Fibroblast of lung (primary cell): Measurements from ENCODE around the gene PABPN1. TPM values are rescaled to one million over a fixed set of nuclear protein-coding genes. Genes with fewer than 3 reads are reported as not detected.
A peak's percentile ranks its signal among the peaks of the same experiment; 100 is the strongest.

Experiments
- DNase-seq, 2 donors: peaks; one replicate each; pipeline versions ENCODE4 v3.0.0 to v3.0.0-alpha.2; 2010; ENCODE audit warnings: low read depth in 2 of 2
- H2AFZ ChIP-seq: 2 replicates; pipeline ENCODE4 v1.5.1; 2012; ENCODE audit warnings: low read length, control low read depth, inconsistent platforms
- H3K27ac ChIP-seq: 2 replicates; pipeline ENCODE4 v1.5.1; 2011; ENCODE audit warnings: low read length, control low read depth; ENCODE audit not compliant: insufficient read depth
- H3K27me3 ChIP-seq: 2 replicates; pipeline ENCODE4 v1.5.1; 2011; ENCODE audit warnings: mild to moderate bottlenecking, low read length; ENCODE audit not compliant: control insufficient read depth, insufficient read depth
- H3K36me3 ChIP-seq: 2 replicates; pipeline ENCODE4 v1.5.1; 2011; ENCODE audit warnings: low read length; ENCODE audit not compliant: control insufficient read depth, insufficient read depth
- H3K4me1 ChIP-seq: 2 replicates; pipeline ENCODE4 v1.5.1; 2011; ENCODE audit warnings: low read length; ENCODE audit not compliant: control insufficient read depth, insufficient read depth; ENCODE audit errors: extremely low read depth
- H3K4me2 ChIP-seq: 2 replicates; pipeline ENCODE4 v1.5.1; 2011; ENCODE audit warnings: low read length, control low read depth; ENCODE audit not compliant: insufficient read depth; ENCODE audit errors: extremely low read depth
- H3K4me3 ChIP-seq, 4 experiments: fragments of 200-600 bp in 1 of 4; sonication (generic) in 1 of 4; replicated peaks in 1 of 4; 2 replicates each; pipeline ENCODE4 v1.5.1; 2011 to 2016; ENCODE audit warnings: low read length in 4 of 4, low read depth in 3 of 4, mild to moderate bottlenecking in 3 of 4, control low read depth in 2 of 4, inconsistent platforms in 1 of 4, mixed read lengths in 1 of 4; ENCODE audit not compliant: insufficient read depth in 1 of 4; ENCODE audit errors: control extremely low read depth in 1 of 4
- H3K79me2 ChIP-seq: 2 replicates; pipeline ENCODE4 v1.5.1; 2012; ENCODE audit warnings: mild to moderate bottlenecking, low read length, inconsistent platforms; ENCODE audit not compliant: control insufficient read depth, insufficient read depth
- H3K9ac ChIP-seq: 2 replicates; pipeline ENCODE4 v1.5.1; 2011; ENCODE audit warnings: mild to moderate bottlenecking, low read length, control low read depth; ENCODE audit not compliant: insufficient read depth
- H3K9me3 ChIP-seq: 2 replicates; pipeline ENCODE4 v1.5.1; 2012; ENCODE audit warnings: low read depth, low read length; ENCODE audit not compliant: control insufficient read depth, insufficient read depth
- H4K20me1 ChIP-seq: 2 replicates; pipeline ENCODE4 v1.5.1; 2011; ENCODE audit warnings: low read length; ENCODE audit not compliant: control insufficient read depth, insufficient read depth; ENCODE audit errors: extremely low read depth
- EZH2 ChIP-seq: IDR thresholded peaks from 2 replicates; pipeline ENCODE4 v1.5.1; 2012; ENCODE audit warnings: low read length, control low read depth, mild to moderate bottlenecking; ENCODE audit errors: missing control alignments
- polyA plus RNA-seq, 2 donors: library from polyadenylated mRNA; depleted of rRNA in 1 of 2; stranded (reverse) in 1 of 2; unstranded in 1 of 2; fragments of >200 nt; gene quantifications; 2 replicates each; pipeline ENCODE4 v1.2.1, GENCODE V29; 2011 to 2012; ENCODE audit warnings: missing spikeins in 1 of 2
- total RNA-seq: library from RNA; depleted of rRNA; stranded (reverse); fragments of >200 nt; gene quantifications from 2 replicates; pipeline ENCODE4 v1.2.1, GENCODE V29; 2014
- TF ChIP-seq, protein P1 (sequence below), 2 donors: IDR thresholded peaks in 1 of 2; conservative IDR thresholded peaks in 1 of 2; 1 replicate in 1 of 2; 2 replicates in 1 of 2; pipeline ENCODE4 v1.5.1; 2011 to 2012; ENCODE audit warnings: low read length in 2 of 2, control low read depth in 1 of 2, inconsistent platforms in 1 of 2, low read depth in 1 of 2, mild to moderate bottlenecking in 1 of 2

The PABPN1 gene
- total and polyA plus RNA-seq, 2 donors (not counting 1 experiment from before 2014, with no cell fraction given): 73.2 to 152 TPM

DNA sequence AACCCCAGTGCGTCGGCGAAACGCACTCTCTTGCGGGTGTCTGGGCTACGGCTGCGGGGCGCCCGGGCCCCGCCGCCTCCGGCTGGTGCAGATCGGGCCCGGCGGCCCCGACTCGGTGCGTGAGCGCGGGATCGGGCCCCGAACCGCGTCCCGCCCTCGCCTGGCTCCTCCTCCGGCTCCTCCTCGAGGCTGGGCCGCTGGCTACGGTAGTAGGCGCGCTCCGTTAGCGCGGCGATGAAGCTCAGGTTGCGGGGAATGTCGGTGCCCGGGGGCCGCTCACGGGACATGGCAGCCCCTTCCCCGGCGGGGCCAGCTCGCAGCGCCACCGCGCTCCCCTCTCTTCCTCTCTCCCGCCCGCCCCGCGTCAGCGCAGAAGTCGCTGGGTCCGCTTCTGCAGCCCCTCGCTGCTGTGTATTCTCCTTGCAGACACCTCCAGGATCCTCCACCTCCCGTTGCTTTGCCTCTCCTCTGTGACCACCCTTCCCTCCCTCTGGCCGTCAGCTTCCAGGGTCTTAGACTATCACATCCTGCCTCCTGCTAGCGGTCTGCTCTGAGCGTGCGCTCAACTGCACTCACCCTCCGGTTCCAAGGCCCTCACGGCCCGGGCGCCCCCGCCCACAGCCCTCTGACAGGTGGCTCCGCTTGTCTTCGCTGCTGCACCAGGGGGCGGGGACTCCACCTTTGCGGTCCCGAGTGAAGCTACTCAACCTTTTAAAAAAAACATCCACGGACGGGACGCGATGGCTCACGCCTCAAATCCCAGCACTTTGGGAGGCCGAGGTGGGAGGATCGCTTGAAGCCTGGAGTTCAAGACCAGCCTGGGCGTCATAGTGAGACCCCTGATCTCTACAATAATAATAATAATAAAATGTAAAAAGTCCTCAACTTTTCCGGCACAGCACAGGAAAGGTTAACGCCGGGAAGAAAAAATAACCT is 18.7 kb upstream of the PABPN1 start, which contains the start of gene PPP1R3E:
Gene PPP1R3E, minus strand, starts transcription at position 570 of the 936 bp plus-strand sequence. Its CDS starts 283 bp downstream, at position 287.
- Histone ChIP-seq H3K4me1 (peaks cover 13% of the 10 kb centered on the region), H3K9ac (peak within 1 kb of the TSS; percentile 84), H3K36me3 (no peaks in the 10 kb centered on the region), H3K4me3 (peak within 1 kb of the TSS; percentile 64 to 72 (median 68)), H3K27me3 (no peaks in the 10 kb centered on the region), H4K20me1 (no peaks in the 10 kb centered on the region), H3K79me2 (peaks cover 10% of the 10 kb centered on the region), H3K4me2 (peak within 1 kb of the TSS; percentile 93), H2AFZ (peak within 1 kb of the TSS; percentile 91), H3K27ac (peak within 1 kb of the TSS; percentile 85), H3K9me3 (no peaks in the 10 kb centered on the region)
- TF ChIP-seq, protein P1, sequence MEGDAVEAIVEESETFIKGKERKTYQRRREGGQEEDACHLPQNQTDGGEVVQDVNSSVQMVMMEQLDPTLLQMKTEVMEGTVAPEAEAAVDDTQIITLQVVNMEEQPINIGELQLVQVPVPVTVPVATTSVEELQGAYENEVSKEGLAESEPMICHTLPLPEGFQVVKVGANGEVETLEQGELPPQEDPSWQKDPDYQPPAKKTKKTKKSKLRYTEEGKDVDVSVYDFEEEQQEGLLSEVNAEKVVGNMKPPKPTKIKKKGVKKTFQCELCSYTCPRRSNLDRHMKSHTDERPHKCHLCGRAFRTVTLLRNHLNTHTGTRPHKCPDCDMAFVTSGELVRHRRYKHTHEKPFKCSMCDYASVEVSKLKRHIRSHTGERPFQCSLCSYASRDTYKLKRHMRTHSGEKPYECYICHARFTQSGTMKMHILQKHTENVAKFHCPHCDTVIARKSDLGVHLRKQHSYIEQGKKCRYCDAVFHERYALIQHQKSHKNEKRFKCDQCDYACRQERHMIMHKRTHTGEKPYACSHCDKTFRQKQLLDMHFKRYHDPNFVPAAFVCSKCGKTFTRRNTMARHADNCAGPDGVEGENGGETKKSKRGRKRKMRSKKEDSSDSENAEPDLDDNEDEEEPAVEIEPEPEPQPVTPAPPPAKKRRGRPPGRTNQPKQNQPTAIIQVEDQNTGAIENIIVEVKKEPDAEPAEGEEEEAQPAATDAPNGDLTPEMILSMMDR (conservative IDR thresholded peaks at IDR 0.05 in 1 of 2, IDR thresholded peaks at IDR 0.05 in 1 of 2; ENCODE audit: low read depth in 1 of 2, low read length in 2 of 2): no peak
- no peak for TF ChIP-seq EZH2
- peak; percentile 46 to 52 for DNase-seq

GRCh38 chr14:23306412-23307145 is 14.7 kb upstream of the PABPN1 start, which contains the start of gene BCL2L2:
Gene BCL2L2 (plus strand): TSS chr14:23306833. CDS start chr14:23307768, 935 bp downstream.
- Histone ChIP-seq H4K20me1 (no peaks in the 10 kb centered on the region), H3K9me3 (no peaks in the 10 kb centered on the region), H3K9ac (peak within 1 kb of the TSS; percentile 68), H3K4me1 (peaks cover 10% of the 10 kb centered on the region), H3K27ac (peak within 1 kb of the TSS; percentile 74), H3K79me2 (peaks cover 42% of the 10 kb centered on the region), H3K4me2 (peak within 1 kb of the TSS; percentile 89), H3K27me3 (no peaks in the 10 kb centered on the region), H2AFZ (peak within 1 kb of the TSS; percentile 5), H3K4me3 (peak within 1 kb of the TSS; percentile 60 to 94 (median 76)), H3K36me3 (peaks cover 13% of the 10 kb centered on the region)
- peak; percentile 89 to 90 for DNase-seq
- TF ChIP-seq, protein P1 (conservative IDR thresholded peaks at IDR 0.05 in 1 of 2, IDR thresholded peaks at IDR 0.05 in 1 of 2; ENCODE audit: low read depth in 1 of 2, low read length in 2 of 2): no peak
- TF ChIP-seq EZH2: no peak

DNA sequence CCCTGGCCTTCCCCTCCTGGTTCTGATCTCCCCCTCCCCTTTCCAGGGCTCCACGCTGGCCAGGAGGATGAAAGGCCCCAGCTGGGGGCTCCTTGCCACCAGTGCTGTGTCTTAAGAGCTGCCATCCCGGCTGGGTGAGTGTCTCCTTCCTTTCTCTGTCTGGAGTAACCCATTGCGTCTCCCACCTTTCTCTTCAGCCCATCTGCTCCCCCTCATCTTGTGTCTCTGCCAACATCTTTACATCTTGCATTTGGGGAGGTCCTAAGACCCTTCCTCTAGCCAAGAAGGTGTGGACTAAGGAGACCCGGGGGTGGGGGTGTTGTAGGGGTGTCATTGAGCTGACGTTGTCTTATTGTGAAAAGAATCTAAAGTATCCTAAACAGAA is 14.1 kb upstream of the PABPN1 start:
- Histone ChIP-seq H2AFZ (no peak overlapping the region), H3K9me3 (no peaks in the 10 kb centered on the region), H3K27me3 (no peaks in the 10 kb centered on the region), H3K9ac (peak overlapping the region; percentile 68), H4K20me1 (no peaks in the 10 kb centered on the region), H3K79me2 (peaks cover 42% of the 10 kb centered on the region), H3K4me3 (peak overlapping the region; percentile 60 to 94 (median 76)), H3K4me1 (peaks cover 9% of the 10 kb centered on the region), H3K4me2 (peak overlapping the region; percentile 89), H3K27ac (peak overlapping the region; percentile 74), H3K36me3 (peaks cover 13% of the 10 kb centered on the region)
- TF ChIP-seq, protein P1 (conservative IDR thresholded peaks at IDR 0.05 in 1 of 2, IDR thresholded peaks at IDR 0.05 in 1 of 2; ENCODE audit: low read depth in 1 of 2, low read length in 2 of 2): no peak
- TF ChIP-seq EZH2: no peak
- no peak for DNase-seq
